RKO (cell line): ENCODE results near the gene TAC4.

Experiments used
- DNase-seq: peaks from one replicate; pipeline ENCODE4 v3.0.0-alpha.2; 2016; ENCODE audit warnings: low spot score

TAC4 gene

GRCh38 chr17:49809056-49809455 is 38.8 kb downstream of the TAC4 start:
- no peak for DNase-seq

- no peak for DNase-seq
Measured at GRCh38 chr17:49798738-49799137, 49.1 kb downstream of the TAC4 start.

GRCh38 chr17:49798182-49798581 is 49.7 kb downstream of the TAC4 start:
- no peak for DNase-seq

- DNase-seq = no peak
Measured at GRCh38 chr17:49795372-49795771, 52.5 kb downstream of the TAC4 start.

DNA sequence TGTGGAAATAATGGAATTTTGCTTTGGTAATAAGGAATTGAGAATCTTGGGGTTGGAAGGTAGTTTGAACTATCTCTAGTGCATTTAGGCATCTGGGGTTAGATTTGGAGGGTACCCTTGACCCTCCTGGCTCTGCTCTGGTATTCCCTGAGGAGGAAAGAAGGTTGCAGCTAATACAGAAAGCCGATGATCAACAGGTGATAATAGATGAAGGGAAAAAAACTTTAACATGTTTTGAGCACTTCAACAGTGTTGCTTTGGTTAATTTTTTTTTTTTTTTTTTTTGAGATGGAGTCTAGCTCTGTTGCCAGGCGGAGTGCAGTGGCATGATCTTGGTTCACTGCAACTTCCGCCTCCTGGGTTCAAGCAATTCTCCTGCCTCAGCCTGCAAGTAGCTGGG is 54.6 kb downstream of the TAC4 start:
- DNase-seq = no peak

- DNase-seq = no peak
Measured at GRCh38 chr17:49789243-49789578, 58.7 kb downstream of the TAC4 start.

GRCh38 chr17:49788478-49789242 is 59.2 kb downstream of the TAC4 start, which contains the start of gene KAT7:
Gene KAT7 (plus strand): TSS chr17:49788681. CDS start chr17:49788835, 154 bp downstream.
- peak; percentile 98 for DNase-seq
